HepG2 (cell line): Measurements from ENCODE around the gene INO80E.

ENCODE experiments used
- CBX2 ChIP-seq, 2 experiments: fragments of 200-600 bp in 1 of 2; sonication (generic); formaldehyde crosslinking in 1 of 2; IDR thresholded peaks; 2 replicates each; pipeline versions ENCODE4 v1.7.0 to v1.8.1; 2018 to 2022; ENCODE audit warnings: low read depth in 2 of 2, low read length in 1 of 2, mild to moderate bottlenecking in 1 of 2, missing genetic modification reagents in 1 of 2
- E2F1 ChIP-seq: sonication (generic); formaldehyde crosslinking; IDR thresholded peaks from 2 replicates; pipeline ENCODE4 v1.5.0; 2020; ENCODE audit warnings: missing genetic modification reagents
- ELF4 ChIP-seq: sonication (generic); formaldehyde crosslinking; IDR thresholded peaks from 2 replicates; pipeline ENCODE4 v1.5.0; 2020; ENCODE audit warnings: missing genetic modification reagents, mild to moderate bottlenecking, moderate library complexity, borderline replicate concordance
- EP300 ChIP-seq, 3 experiments: sonication (generic) in 1 of 3; formaldehyde crosslinking in 1 of 3; IDR thresholded peaks; 2 replicates each; pipeline versions ENCODE4 v1.5.1 to v1.6.1; 2011 to 2020; ENCODE audit warnings: low read depth in 2 of 3, low read length in 2 of 3, borderline replicate concordance in 1 of 3, improper control_type of control experiment in 1 of 3, mild to moderate bottlenecking in 1 of 3, missing genetic modification reagents in 1 of 3, moderate library complexity in 1 of 3
- EZH2 ChIP-seq: conservative IDR thresholded peaks from 2 replicates; pipeline ENCODE4 v1.6.1; 2012; ENCODE audit warnings: mild to moderate bottlenecking, low read depth, low read length, moderate library complexity
- POLR2A ChIP-seq, 2 experiments: IDR thresholded peaks; 2 replicates each; pipeline ENCODE4 v1.6.1; 2011; ENCODE audit warnings: low read depth in 2 of 2, low read length in 2 of 2, mild to moderate bottlenecking in 1 of 2, moderate library complexity in 1 of 2; ENCODE audit not compliant: insufficient read depth in 1 of 2
- TCF12 ChIP-seq, 2 experiments: fragments of 450-650 bp in 1 of 2; sonication (generic) in 1 of 2; formaldehyde crosslinking in 1 of 2; IDR thresholded peaks; 2 replicates each; pipeline versions ENCODE4 v1.6.1 to v1.8.0; 2017 to 2022; ENCODE audit warnings: antibody characterized with exemption in 1 of 2, mild to moderate bottlenecking in 1 of 2, missing genetic modification reagents in 1 of 2, moderate library complexity in 1 of 2
- TCF7L2 ChIP-seq: IDR thresholded peaks from 2 replicates; pipeline ENCODE4 v1.6.1; 2011; ENCODE audit warnings: mild to moderate bottlenecking, low read depth, low read length, moderate library complexity
- ZBTB34 ChIP-seq: sonication (generic); formaldehyde crosslinking; IDR thresholded peaks from 2 replicates; pipeline ENCODE4 v1.8.0; 2022; ENCODE audit warnings: mild to moderate bottlenecking, missing genetic modification reagents
- ZNF670 ChIP-seq: sonication (generic); formaldehyde crosslinking; IDR thresholded peaks from 2 replicates; pipeline ENCODE4 v1.8.0; 2022; ENCODE audit warnings: mild to moderate bottlenecking, missing genetic modification reagents, borderline replicate concordance
- TF ChIP-seq, protein P1 (sequence below): sonication (generic); formaldehyde crosslinking; IDR thresholded peaks from 2 replicates; pipeline ENCODE4 v1.5.0; 2020; ENCODE audit warnings: mild to moderate bottlenecking, missing genetic modification reagents, moderate library complexity
- TF ChIP-seq, protein P2 (sequence below): sonication (generic); formaldehyde crosslinking; IDR thresholded peaks from 2 replicates; pipeline ENCODE4 v1.4.0; 2020; ENCODE audit warnings: missing genetic modification reagents

DNA sequence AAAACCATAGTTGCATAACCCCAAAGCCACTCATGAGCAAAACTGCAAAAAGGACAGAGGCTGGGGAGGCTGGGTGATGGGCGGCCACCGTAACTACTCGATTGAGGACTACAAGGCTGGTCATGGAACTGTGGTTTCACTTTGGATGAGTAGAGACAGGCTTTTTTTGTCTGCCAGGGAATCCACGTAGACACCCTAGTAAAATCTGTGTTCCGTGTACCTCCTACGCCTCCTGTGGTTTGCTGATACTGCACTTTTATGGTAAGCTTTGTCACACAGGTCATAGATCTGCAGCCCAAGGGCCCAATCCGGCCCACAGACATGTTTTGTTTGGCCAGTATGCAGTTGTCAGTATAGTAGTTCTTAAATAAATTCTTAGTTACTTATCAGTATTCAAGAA, 37.2 kb downstream of the INO80E start:
- TF ChIP-seq TCF12 (IDR thresholded peaks at IDR 0.05), result no peak
- TF ChIP-seq TCF12 (CRISPR knock-in tag; IDR thresholded peaks at IDR 0.05), result no peak
- no peak for TF ChIP-seq EZH2
- no peak for TF ChIP-seq EP300 (IDR thresholded peaks at IDR 0.05; ENCODE audit: low read depth in 2 of 2, low read length in 2 of 2)
- TF ChIP-seq EP300 (CRISPR knock-in tag; IDR thresholded peaks at IDR 0.05; ENCODE audit: borderline replicate concordance), result no peak
- TF ChIP-seq E2F1, result no peak
- TF ChIP-seq, protein P1, sequence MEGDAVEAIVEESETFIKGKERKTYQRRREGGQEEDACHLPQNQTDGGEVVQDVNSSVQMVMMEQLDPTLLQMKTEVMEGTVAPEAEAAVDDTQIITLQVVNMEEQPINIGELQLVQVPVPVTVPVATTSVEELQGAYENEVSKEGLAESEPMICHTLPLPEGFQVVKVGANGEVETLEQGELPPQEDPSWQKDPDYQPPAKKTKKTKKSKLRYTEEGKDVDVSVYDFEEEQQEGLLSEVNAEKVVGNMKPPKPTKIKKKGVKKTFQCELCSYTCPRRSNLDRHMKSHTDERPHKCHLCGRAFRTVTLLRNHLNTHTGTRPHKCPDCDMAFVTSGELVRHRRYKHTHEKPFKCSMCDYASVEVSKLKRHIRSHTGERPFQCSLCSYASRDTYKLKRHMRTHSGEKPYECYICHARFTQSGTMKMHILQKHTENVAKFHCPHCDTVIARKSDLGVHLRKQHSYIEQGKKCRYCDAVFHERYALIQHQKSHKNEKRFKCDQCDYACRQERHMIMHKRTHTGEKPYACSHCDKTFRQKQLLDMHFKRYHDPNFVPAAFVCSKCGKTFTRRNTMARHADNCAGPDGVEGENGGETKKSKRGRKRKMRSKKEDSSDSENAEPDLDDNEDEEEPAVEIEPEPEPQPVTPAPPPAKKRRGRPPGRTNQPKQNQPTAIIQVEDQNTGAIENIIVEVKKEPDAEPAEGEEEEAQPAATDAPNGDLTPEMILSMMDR (CRISPR knock-in tag), result no peak
- no peak for TF ChIP-seq ZBTB34 (CRISPR knock-in tag)
- TF ChIP-seq ZNF670 (CRISPR knock-in tag), result no peak
- TF ChIP-seq, protein P2, sequence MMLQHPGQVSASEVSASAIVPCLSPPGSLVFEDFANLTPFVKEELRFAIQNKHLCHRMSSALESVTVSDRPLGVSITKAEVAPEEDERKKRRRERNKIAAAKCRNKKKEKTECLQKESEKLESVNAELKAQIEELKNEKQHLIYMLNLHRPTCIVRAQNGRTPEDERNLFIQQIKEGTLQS, result no peak
- no peak for TF ChIP-seq CBX2 (IDR thresholded peaks at IDR 0.05; ENCODE audit: low read depth, low read length)
- TF ChIP-seq CBX2 (CRISPR knock-in tag; IDR thresholded peaks at IDR 0.05; ENCODE audit: low read depth), result no peak
- TF ChIP-seq TCF7L2, result no peak
- TF ChIP-seq POLR2A (IDR thresholded peaks at IDR 0.05; ENCODE audit: insufficient read depth in 1 of 2, low read depth in 2 of 2, low read length in 2 of 2), result no peak
- no peak for TF ChIP-seq ELF4 (CRISPR knock-in tag)
